ENCODE data around the gene EXO1.
"Not testable (repeated sequence)": the region's sequence is repeated elsewhere in the genome, so short reads cannot be mapped to it uniquely, and the experiment has no call there.

EXO1 gene

GRCh38 chr1:241837416-241837815 lies 10.6 kb upstream of the EXO1 start:
- no peak for DNase-seq

GRCh38 chr1:241837901-241838300 lies 10.1 kb upstream of the EXO1 start:
- no peak for DNase-seq

GRCh38 chr1:241838897-241839296 lies 9.1 kb upstream of the EXO1 start:
- DNase-seq: no peak

GRCh38 chr1:241839369-241839979 lies 8.5 kb upstream of the EXO1 start:
- peak; percentile 42 for DNase-seq

GRCh38 chr1:241840164-241840563 lies 7.8 kb upstream of the EXO1 start:
- no peak for DNase-seq

- no peak for DNase-seq
These were observed 6.3 kb upstream of the EXO1 start for GRCh38 chr1:241841691-241842090.

- DNase-seq: no peak
These were observed 5.4 kb upstream of the EXO1 start for GRCh38 chr1:241842565-241842964.

- no peak for DNase-seq
These were observed 3.4 kb upstream of the EXO1 start for GRCh38 chr1:241844593-241844992.

GRCh38 chr1:241846375-241846774 lies 1.6 kb upstream of the EXO1 start:
- DNase-seq: no peak

- no peak for DNase-seq
These were observed 1.0 kb upstream of the EXO1 start for GRCh38 chr1:241846862-241847539.

- no peak for DNase-seq
These were observed 536 bp upstream of the EXO1 start for GRCh38 chr1:241847540-241847795.

- DNase-seq: no peak
These were observed 811 bp downstream of the EXO1 start for GRCh38 chr1:241848686-241849344.

- DNase-seq: peak; percentile 15
These were observed 1.3 kb downstream of the EXO1 start for GRCh38 chr1:241849345-241849695.

GRCh38 chr1:241855545-241856140 lies 7.6 kb downstream of the EXO1 start:
- not testable (repeated sequence) for DNase-seq

GRCh38 chr1:241857131-241857530 lies 9.1 kb downstream of the EXO1 start:
- DNase-seq: no peak

GRCh38 chr1:241860922-241861321 lies 12.9 kb downstream of the EXO1 start:
- DNase-seq: no peak

- no peak for DNase-seq
These were observed 21.0 kb downstream of the EXO1 start for GRCh38 chr1:241869022-241869421.

GRCh38 chr1:241870336-241870735 lies 22.3 kb downstream of the EXO1 start:
- no peak for DNase-seq

- DNase-seq: no peak
These were observed 22.9 kb downstream of the EXO1 start for GRCh38 chr1:241870746-241871430.

- DNase-seq: no peak
These were observed 33.4 kb downstream of the EXO1 start for GRCh38 chr1:241881440-241881839.

GRCh38 chr1:241883159-241883558 lies 35.2 kb downstream of the EXO1 start:
- DNase-seq: no peak

GRCh38 chr1:241888232-241888631 lies 40.2 kb downstream of the EXO1 start:
- no peak for DNase-seq

GRCh38 chr1:241891296-241891695 lies 43.3 kb downstream of the EXO1 start:
- no peak for DNase-seq

- no peak for DNase-seq
These were observed 46.0 kb downstream of the EXO1 start for GRCh38 chr1:241894016-241894415.

Measured in RPMI8226 (cell line).